GM12873 (cell line): Measurements from ENCODE around the gene CPLX1.
A peak's percentile ranks its signal among the peaks of the same experiment; 100 is the strongest.

Experiments used
- CTCF ChIP-seq: IDR thresholded peaks from 2 replicates; pipeline ENCODE4 v1.5.1; 2012; ENCODE audit warnings: low read depth, mild to moderate bottlenecking, moderate library complexity, low read length, control low read depth; ENCODE audit not compliant: insufficient read depth; ENCODE audit errors: missing control alignments

CPLX1 gene

GRCh38 chr4:813900-814299, 12.0 kb downstream of the CPLX1 start:
- peak; percentile 24 for TF ChIP-seq CTCF

DNA sequence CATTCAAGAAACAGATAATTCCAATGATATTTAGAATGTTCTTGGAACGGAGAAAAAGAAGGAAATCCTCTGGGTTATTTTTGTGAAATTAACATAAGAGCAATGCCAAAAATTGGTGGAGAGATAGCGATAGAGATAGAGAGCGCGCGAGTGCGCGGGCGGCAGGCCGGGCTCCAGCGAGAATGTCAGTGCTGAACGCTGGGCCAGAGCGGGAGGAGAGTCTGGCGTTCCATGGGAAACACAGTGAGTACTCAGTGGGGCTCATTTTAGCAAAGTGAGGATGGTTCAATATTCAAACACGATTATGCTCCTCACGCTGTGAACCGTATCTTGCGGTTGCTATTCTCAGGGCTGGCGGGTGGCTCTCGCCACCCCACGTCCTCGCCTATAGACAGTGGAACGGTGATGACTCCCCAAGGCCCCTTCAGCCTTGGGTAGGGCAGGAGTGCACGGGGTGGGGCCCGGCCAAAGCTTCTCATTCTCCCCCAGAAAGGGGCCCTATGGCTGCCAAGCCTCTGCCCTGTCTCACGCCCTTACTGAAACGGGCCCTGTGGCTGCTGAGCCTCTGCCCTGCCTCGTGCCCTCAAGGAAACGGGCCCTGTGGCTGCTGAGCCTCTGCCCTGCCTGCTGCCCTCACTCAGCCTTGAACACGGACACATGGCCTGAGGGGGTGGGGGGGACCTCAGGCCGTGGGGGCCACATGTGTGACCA, 16.9 kb downstream of the CPLX1 start:
- no peak for TF ChIP-seq CTCF

DNA sequence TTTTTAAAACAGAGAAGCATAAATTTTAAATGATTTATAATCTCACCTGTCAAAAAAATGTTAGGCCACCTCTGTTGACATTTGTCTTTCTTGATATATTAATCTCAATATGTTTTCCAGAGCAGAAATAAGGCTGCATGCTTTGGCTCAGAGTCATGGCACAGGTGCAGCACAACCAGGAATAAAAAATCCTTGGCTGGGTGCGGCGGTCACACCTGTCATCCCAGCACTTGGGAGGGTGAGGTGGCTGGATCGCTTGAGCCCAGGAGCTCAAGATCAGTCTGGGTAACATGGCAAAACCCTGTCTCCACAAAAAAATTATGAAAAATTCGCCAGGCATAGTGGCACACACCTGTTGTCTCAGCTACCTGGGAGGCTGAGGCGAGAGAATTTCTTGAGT, 18.1 kb downstream of the CPLX1 start:
- no peak for TF ChIP-seq CTCF

DNA sequence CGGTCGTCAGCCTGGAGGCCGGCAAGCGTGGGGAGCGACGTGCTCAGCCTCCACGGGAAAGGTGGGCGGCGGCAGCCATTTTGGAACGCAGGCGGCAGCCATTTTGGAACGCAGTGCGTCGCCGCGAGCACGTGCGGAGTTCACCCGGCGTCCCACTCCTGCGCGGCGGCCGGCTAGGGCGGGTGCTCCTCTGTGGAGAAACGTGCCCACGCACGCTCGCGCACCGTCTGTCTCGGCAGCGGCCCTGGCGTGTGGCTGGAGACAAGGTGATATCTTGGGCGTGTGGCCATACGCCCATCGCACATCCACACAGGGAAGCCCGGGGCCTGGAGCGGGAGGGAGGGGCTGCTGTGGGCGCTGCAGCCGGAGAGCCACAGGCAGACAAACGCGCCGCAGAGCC, 21.1 kb downstream of the CPLX1 start:
- TF ChIP-seq CTCF: no peak

DNA sequence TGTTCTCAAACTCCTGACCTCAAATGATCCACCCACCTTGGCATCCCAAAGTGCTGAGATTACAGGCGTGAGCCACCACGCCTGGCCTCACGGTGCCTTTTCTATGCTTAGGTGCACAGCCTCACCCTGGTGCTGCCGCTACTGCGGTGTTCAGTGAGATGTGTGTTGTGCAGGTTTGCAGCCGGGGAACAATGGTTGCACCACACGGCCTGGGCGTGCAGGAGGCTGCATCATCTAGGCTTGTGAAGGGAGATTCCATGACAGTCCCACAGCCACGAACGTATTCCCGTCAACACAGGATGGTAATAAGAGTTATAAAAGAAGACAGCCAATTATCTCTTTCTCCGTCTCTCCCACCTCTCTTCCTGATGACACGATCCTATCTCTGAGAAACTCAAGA, 22.0 kb downstream of the CPLX1 start:
- TF ChIP-seq CTCF: no peak

GRCh38 chr4:801436-802124, 24.3 kb downstream of the CPLX1 start:
- TF ChIP-seq CTCF: no peak

DNA sequence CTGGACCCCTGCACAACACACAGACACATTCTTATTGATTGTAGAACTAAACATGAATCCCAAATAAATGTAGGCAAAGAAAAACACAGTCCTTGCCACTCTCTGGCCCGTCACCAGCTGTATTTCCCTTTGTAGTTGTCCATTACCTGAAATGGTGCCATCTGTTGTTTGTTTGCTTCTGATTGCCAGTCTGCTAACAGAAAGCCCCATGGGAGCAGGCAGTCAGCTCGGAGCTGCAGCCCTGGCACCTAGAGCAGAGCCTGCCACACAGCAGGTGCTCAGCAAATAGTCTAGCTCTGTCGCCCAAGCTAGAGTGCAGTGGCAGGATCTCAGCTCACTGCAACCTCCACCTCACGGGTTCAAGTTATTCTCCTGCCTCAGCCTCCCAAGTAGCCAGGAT, 28.9 kb downstream of the CPLX1 start:
- no peak for TF ChIP-seq CTCF
